ENCODE measurements around the gene NUDT8. TPM values are rescaled to one million over a fixed set of nuclear protein-coding genes. Genes with fewer than 3 reads are reported as not detected.
A peak's percentile ranks its signal among the peaks of the same experiment; 100 is the strongest.

Gene NUDT8
- polyA plus RNA-seq (2013, experiment 1 of 2), result 14.7 TPM
- 11.6 TPM for polyA plus RNA-seq (2013, experiment 2 of 2)

GRCh38 chr11:67629386-67630227, at the start of gene NUDT8:
Gene NUDT8 (minus strand): TSS chr11:67629937. CDS start chr11:67629911, 26 bp downstream.
- under 1% methylated on average over 101 of the region's 102 CpGs for WGBS
- peak within 1 kb of the TSS; percentile 93 for H3K4me3 ChIP-seq (ENCODE audit: low read length)
- no peaks in the 10 kb centered on the region for H3K4me1 ChIP-seq (ENCODE audit: insufficient read depth, low read length)

GRCh38 chr11:67675058-67675747, 45.5 kb upstream of the NUDT8 start:
- Histone ChIP-seq H3K27me3 (ENCODE audit: insufficient read depth, low read length) (no peaks in the 10 kb centered on the region), H3K4me3 (ENCODE audit: low read length) (no peak overlapping the region), H3K4me1 (ENCODE audit: insufficient read depth, low read length) (peaks cover 3% of the 10 kb centered on the region; the same call in 1 of the 2 replicates), H3K27ac (ENCODE audit: low read depth, low read length) (no peak overlapping the region), H3K9me3 (ENCODE audit: insufficient read depth, low read depth, low read length) (no peaks in the 10 kb centered on the region), H3K36me3 (ENCODE audit: insufficient read depth, low read length) (no peaks in the 10 kb centered on the region), H3K9ac (ENCODE audit: low read depth, low read length) (no peak overlapping the region)
- WGBS, result 92% methylated on average over 12 of the region's 12 CpGs

More at GRCh38 chr11:67629386-67630227, at the start of gene NUDT8:
- Histone ChIP-seq H3K9ac (ENCODE audit: low read depth, low read length) (peak within 1 kb of the TSS; percentile 84), H3K36me3 (ENCODE audit: insufficient read depth, low read length) (peaks cover 7% of the 10 kb centered on the region), H3K9me3 (ENCODE audit: insufficient read depth, low read depth, low read length) (no peaks in the 10 kb centered on the region), H3K27ac (ENCODE audit: low read depth, low read length) (peak within 1 kb of the TSS; percentile 92), H3K27me3 (ENCODE audit: insufficient read depth, low read length) (no peaks in the 10 kb centered on the region)

- H3K27ac ChIP-seq (ENCODE audit: low read depth, low read length), result no peak within 1 kb of the TSS
- WGBS, result 94% methylated on average over 8 of the region's 8 CpGs
- H3K9me3 ChIP-seq (ENCODE audit: insufficient read depth, low read depth, low read length), result no peaks in the 10 kb centered on the region
- no peak within 1 kb of the TSS for H3K9ac ChIP-seq (ENCODE audit: low read depth, low read length)
- no peaks in the 10 kb centered on the region for H3K36me3 ChIP-seq (ENCODE audit: insufficient read depth, low read length)
- H3K4me3 ChIP-seq (ENCODE audit: low read length), result no peak within 1 kb of the TSS
- no peaks in the 10 kb centered on the region for H3K27me3 ChIP-seq (ENCODE audit: insufficient read depth, low read length)
- H3K4me1 ChIP-seq (ENCODE audit: insufficient read depth, low read length), result peaks cover 3% of the 10 kb centered on the region; the same call in 1 of the 2 replicates
Observed at GRCh38 chr11:67674442-67674871, 44.7 kb upstream of the NUDT8 start, which contains the start of gene ALDH3B2. Gene ALDH3B2 (minus strand): TSS chr11:67674623. CDS start chr11:67666935, 7,688 bp downstream.

- Histone ChIP-seq H3K9me3 (ENCODE audit: insufficient read depth, low read depth, low read length) (no peaks in the 10 kb centered on the region), H3K36me3 (ENCODE audit: insufficient read depth, low read length) (no peaks in the 10 kb centered on the region), H3K9ac (ENCODE audit: low read depth, low read length) (no peak overlapping the region), H3K4me1 (ENCODE audit: insufficient read depth, low read length) (peaks cover 3% of the 10 kb centered on the region; the same call in 1 of the 2 replicates), H3K27me3 (ENCODE audit: insufficient read depth, low read length) (no peaks in the 10 kb centered on the region), H3K4me3 (ENCODE audit: low read length) (no peak overlapping the region), H3K27ac (ENCODE audit: low read depth, low read length) (no peak overlapping the region)
- WGBS, result 79% methylated on average over 8 of the region's 8 CpGs
Observed at GRCh38 chr11:67673902-67674301, 44.2 kb upstream of the NUDT8 start.

GRCh38 chr11:67673358-67673757, 43.6 kb upstream of the NUDT8 start:
- Histone ChIP-seq H3K4me1 (ENCODE audit: insufficient read depth, low read length) (peaks cover 3% of the 10 kb centered on the region; the same call in 1 of the 2 replicates), H3K4me3 (ENCODE audit: low read length) (no peak overlapping the region), H3K9me3 (ENCODE audit: insufficient read depth, low read depth, low read length) (no peaks in the 10 kb centered on the region), H3K27me3 (ENCODE audit: insufficient read depth, low read length) (no peaks in the 10 kb centered on the region), H3K36me3 (ENCODE audit: insufficient read depth, low read length) (no peaks in the 10 kb centered on the region), H3K27ac (ENCODE audit: low read depth, low read length) (no peak overlapping the region), H3K9ac (ENCODE audit: low read depth, low read length) (no peak overlapping the region)
- WGBS, result 90% methylated on average over 7 of the region's 7 CpGs

GRCh38 chr11:67671211-67671520, 41.4 kb upstream of the NUDT8 start:
- H3K27me3 ChIP-seq (ENCODE audit: insufficient read depth, low read length), result no peaks in the 10 kb centered on the region
- no peak overlapping the region for H3K27ac ChIP-seq (ENCODE audit: low read depth, low read length)
- H3K9me3 ChIP-seq (ENCODE audit: insufficient read depth, low read depth, low read length), result no peaks in the 10 kb centered on the region
- peaks cover 3% of the 10 kb centered on the region; the same call in 1 of the 2 replicates for H3K4me1 ChIP-seq (ENCODE audit: insufficient read depth, low read length)
- H3K4me3 ChIP-seq (ENCODE audit: low read length), result no peak overlapping the region
- no peak overlapping the region for H3K9ac ChIP-seq (ENCODE audit: low read depth, low read length)
- 95% methylated on average over 8 of the region's 8 CpGs for WGBS
- no peaks in the 10 kb centered on the region for H3K36me3 ChIP-seq (ENCODE audit: insufficient read depth, low read length)

GRCh38 chr11:67670316-67671210, 40.8 kb upstream of the NUDT8 start:
- peaks cover 3% of the 10 kb centered on the region; the same call in 1 of the 2 replicates for H3K4me1 ChIP-seq (ENCODE audit: insufficient read depth, low read length)
- no peaks in the 10 kb centered on the region for H3K27me3 ChIP-seq (ENCODE audit: insufficient read depth, low read length)
- H3K4me3 ChIP-seq (ENCODE audit: low read length), result no peak overlapping the region
- no peak overlapping the region for H3K9ac ChIP-seq (ENCODE audit: low read depth, low read length)
- H3K9me3 ChIP-seq (ENCODE audit: insufficient read depth, low read depth, low read length), result no peaks in the 10 kb centered on the region
- WGBS, result 89% methylated on average over 23 of the region's 23 CpGs
- no peak overlapping the region for H3K27ac ChIP-seq (ENCODE audit: low read depth, low read length)
- H3K36me3 ChIP-seq (ENCODE audit: insufficient read depth, low read length), result no peaks in the 10 kb centered on the region

- WGBS, result 85% methylated on average over 5 of the region's 5 CpGs
- H3K9ac ChIP-seq (ENCODE audit: low read depth, low read length), result no peak overlapping the region
Observed at GRCh38 chr11:67668192-67668551, 38.4 kb upstream of the NUDT8 start.

GRCh38 chr11:67667490-67668191, 37.9 kb upstream of the NUDT8 start:
- 91% methylated on average over 26 of the region's 26 CpGs for WGBS
- Histone ChIP-seq H3K9me3 (ENCODE audit: insufficient read depth, low read depth, low read length) (no peaks in the 10 kb centered on the region), H3K36me3 (ENCODE audit: insufficient read depth, low read length) (no peaks in the 10 kb centered on the region), H3K4me1 (ENCODE audit: insufficient read depth, low read length) (no peaks in the 10 kb centered on the region), H3K27me3 (ENCODE audit: insufficient read depth, low read length) (no peaks in the 10 kb centered on the region), H3K4me3 (ENCODE audit: low read length) (no peak overlapping the region), H3K27ac (ENCODE audit: low read depth, low read length) (no peak overlapping the region), H3K9ac (ENCODE audit: low read depth, low read length) (no peak overlapping the region)

More at GRCh38 chr11:67668192-67668551, 38.4 kb upstream of the NUDT8 start:
- no peaks in the 10 kb centered on the region for H3K4me1 ChIP-seq (ENCODE audit: insufficient read depth, low read length)
- H3K27ac ChIP-seq (ENCODE audit: low read depth, low read length), result no peak overlapping the region
- no peaks in the 10 kb centered on the region for H3K27me3 ChIP-seq (ENCODE audit: insufficient read depth, low read length)
- H3K9me3 ChIP-seq (ENCODE audit: insufficient read depth, low read depth, low read length), result no peaks in the 10 kb centered on the region
- H3K36me3 ChIP-seq (ENCODE audit: insufficient read depth, low read length), result no peaks in the 10 kb centered on the region
- no peak overlapping the region for H3K4me3 ChIP-seq (ENCODE audit: low read length)

Data from HUES64 (cell line).